Measurements from ENCODE around the gene KIAA0232.

DNA sequence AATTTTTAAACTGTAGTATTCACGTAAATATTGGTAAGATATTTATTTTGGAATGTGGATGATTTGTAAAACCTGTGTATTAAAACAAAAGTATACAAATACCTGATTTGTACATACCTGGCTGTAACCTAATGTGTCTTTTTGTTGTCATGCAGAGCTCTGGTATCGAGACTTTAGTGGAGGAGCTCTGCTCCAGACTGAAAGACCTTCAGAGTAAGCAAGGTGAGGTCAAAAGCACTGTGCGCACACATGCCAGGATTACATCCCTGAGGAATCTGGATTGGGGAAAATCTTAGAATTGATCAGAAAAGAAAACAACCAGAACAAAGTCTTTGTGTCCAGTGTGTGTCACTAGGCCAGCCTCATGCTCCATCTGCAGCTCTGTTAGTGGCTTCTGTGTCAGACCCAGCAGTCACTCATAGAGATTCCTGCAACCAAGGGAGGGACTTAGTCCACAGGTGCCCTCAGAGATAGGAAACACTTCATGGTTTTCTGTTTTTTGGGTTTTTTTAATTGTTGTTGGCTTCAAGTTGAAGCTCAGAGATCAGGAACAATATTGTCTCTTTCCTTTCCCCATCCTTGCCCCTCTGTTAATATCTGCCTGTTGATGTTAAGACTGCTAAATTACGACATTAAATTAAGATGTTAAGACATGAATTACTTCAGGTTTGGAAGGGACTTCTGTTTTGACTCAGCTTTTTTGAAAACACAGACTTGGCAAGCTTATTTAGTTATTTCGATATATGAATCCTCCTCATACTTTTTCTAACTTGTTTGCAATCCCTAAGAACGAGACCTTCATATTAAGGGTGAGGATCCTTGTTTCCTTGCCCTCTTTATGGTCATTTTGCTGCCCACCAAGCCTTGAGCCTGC is 74.7 kb downstream of the KIAA0232 start:
- TF ChIP-seq, protein P1, sequence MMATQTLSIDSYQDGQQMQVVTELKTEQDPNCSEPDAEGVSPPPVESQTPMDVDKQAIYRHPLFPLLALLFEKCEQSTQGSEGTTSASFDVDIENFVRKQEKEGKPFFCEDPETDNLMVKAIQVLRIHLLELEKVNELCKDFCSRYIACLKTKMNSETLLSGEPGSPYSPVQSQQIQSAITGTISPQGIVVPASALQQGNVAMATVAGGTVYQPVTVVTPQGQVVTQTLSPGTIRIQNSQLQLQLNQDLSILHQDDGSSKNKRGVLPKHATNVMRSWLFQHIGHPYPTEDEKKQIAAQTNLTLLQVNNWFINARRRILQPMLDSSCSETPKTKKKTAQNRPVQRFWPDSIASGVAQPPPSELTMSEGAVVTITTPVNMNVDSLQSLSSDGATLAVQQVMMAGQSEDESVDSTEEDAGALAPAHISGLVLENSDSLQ (IDR thresholded peaks at IDR 0.05): no peak
- TF ChIP-seq FOXA1 (IDR thresholded peaks at IDR 0.05) (no peak), SUZ12 (IDR thresholded peaks at IDR 0.05) (no peak), FOXM1 (IDR thresholded peaks at IDR 0.05; ENCODE audit: borderline replicate concordance) (no peak), ZNF384 (IDR thresholded peaks at IDR 0.05) (no peak), NFRKB (IDR thresholded peaks at IDR 0.05) (no peak), SP1 (IDR thresholded peaks at IDR 0.05) (no peak), FOXK2 (IDR thresholded peaks at IDR 0.05) (no peak), ARNT (IDR thresholded peaks at IDR 0.05) (no peak), HDGF (IDR thresholded peaks at IDR 0.05; ENCODE audit: borderline replicate concordance) (no peak), LEF1 (IDR thresholded peaks at IDR 0.05; ENCODE audit: borderline replicate concordance) (no peak), BHLHE40 (IDR thresholded peaks at IDR 0.05; ENCODE audit: borderline replicate concordance) (no peak)

All from HEK293T (cell line).